ENCODE results near the gene TMEM255B.

DNA sequence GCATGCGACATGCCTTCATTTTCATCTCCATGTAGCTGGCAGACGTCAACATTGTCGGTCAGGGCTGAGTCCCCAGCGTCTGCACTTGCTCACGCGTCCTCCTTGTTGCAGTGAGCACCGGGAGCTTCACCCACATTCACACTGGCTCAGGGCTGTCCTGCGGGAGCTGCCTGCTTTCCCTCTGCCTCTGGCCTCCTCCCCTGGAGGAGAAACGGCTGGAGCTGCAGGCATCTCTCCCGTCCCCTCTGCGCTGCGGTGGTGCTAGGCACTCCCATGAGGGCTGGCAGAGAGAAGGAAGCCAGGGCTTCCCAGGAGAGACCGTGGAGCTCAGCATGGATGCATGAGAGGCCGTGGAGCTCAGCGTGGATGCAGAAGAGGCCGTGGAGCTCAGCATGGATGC lies 18.4 kb upstream of the TMEM255B start:
- TF ChIP-seq POLR2AphosphoS5 (IDR thresholded peaks at IDR 0.05; ENCODE audit: low read depth, low read length) (no peak), CTCF (IDR thresholded peaks at IDR 0.05) (no peak)

All from Panc1 (cell line).